ENCODE measurements around the gene MN1. TPM values are rescaled to one million over a fixed set of nuclear protein-coding genes. Genes with fewer than 3 reads are reported as not detected.

The MN1 gene
- total RNA-seq, 1 donor from 2014 or later, result 6.1 TPM

- TF ChIP-seq, protein P1, sequence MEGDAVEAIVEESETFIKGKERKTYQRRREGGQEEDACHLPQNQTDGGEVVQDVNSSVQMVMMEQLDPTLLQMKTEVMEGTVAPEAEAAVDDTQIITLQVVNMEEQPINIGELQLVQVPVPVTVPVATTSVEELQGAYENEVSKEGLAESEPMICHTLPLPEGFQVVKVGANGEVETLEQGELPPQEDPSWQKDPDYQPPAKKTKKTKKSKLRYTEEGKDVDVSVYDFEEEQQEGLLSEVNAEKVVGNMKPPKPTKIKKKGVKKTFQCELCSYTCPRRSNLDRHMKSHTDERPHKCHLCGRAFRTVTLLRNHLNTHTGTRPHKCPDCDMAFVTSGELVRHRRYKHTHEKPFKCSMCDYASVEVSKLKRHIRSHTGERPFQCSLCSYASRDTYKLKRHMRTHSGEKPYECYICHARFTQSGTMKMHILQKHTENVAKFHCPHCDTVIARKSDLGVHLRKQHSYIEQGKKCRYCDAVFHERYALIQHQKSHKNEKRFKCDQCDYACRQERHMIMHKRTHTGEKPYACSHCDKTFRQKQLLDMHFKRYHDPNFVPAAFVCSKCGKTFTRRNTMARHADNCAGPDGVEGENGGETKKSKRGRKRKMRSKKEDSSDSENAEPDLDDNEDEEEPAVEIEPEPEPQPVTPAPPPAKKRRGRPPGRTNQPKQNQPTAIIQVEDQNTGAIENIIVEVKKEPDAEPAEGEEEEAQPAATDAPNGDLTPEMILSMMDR (IDR thresholded peaks at IDR 0.05), result no peak
- Histone ChIP-seq H3K4me1 (peaks cover 32% of the 10 kb centered on the region), H3K36me3 (no peaks in the 10 kb centered on the region), H3K27ac (peak overlapping the region; percentile 76), H3K27me3 (no peaks in the 10 kb centered on the region), H3K9me3 (no peaks in the 10 kb centered on the region), H3K4me3 (peak overlapping the region; percentile 13 to 14)
- intact Hi-C loops (cut with DNase I), result no loop called here
- no peak for DNase-seq (ENCODE audit: extremely low spot score in 2 of 2)
Measured at GRCh38 chr22:27775758-27776649, 25.6 kb downstream of the MN1 start.

GRCh38 chr22:27775087-27775698, 26.4 kb downstream of the MN1 start:
- TF ChIP-seq POLR2A (IDR thresholded peaks at IDR 0.05) (no peak), POLR2AphosphoS5 (IDR thresholded peaks at IDR 0.05; ENCODE audit: insufficient read depth in 1 of 2, low read depth in 1 of 2) (no peak)
- TF ChIP-seq, protein P1 (IDR thresholded peaks at IDR 0.05), result no peak
- H3K36me3 ChIP-seq, result no peaks in the 10 kb centered on the region
- DNase-seq (ENCODE audit: extremely low spot score in 2 of 2), result no peak
- H3K4me1 ChIP-seq, result peaks cover 32% of the 10 kb centered on the region
- H3K9me3 ChIP-seq, result no peaks in the 10 kb centered on the region
- peak overlapping the region; percentile 76 for H3K27ac ChIP-seq
- no peak overlapping the region for H3K4me3 ChIP-seq
- H3K27me3 ChIP-seq, result no peaks in the 10 kb centered on the region
- intact Hi-C loops (cut with DNase I), result no loop called here

GRCh38 chr22:27774200-27774599, 27.4 kb downstream of the MN1 start:
- Histone ChIP-seq H3K9me3 (no peaks in the 10 kb centered on the region), H3K4me3 (no peak overlapping the region), H3K27ac (no peak overlapping the region), H3K27me3 (no peaks in the 10 kb centered on the region), H3K4me1 (peaks cover 32% of the 10 kb centered on the region), H3K36me3 (no peaks in the 10 kb centered on the region)
- intact Hi-C loops (cut with DNase I), result no loop called here
- TF ChIP-seq POLR2AphosphoS5 (IDR thresholded peaks at IDR 0.05; ENCODE audit: insufficient read depth in 1 of 2, low read depth in 1 of 2) (no peak), POLR2A (IDR thresholded peaks at IDR 0.05) (no peak)
- TF ChIP-seq, protein P1 (IDR thresholded peaks at IDR 0.05), result no peak
- no peak for DNase-seq (ENCODE audit: extremely low spot score in 2 of 2)

- DNase-seq (ENCODE audit: extremely low spot score in 2 of 2), result no peak
- H3K9me3 ChIP-seq, result no peaks in the 10 kb centered on the region
- intact Hi-C loops (cut with DNase I), result no loop called here
- no peak overlapping the region for H3K27ac ChIP-seq
- H3K4me1 ChIP-seq, result peaks cover 22% of the 10 kb centered on the region
- no peaks in the 10 kb centered on the region for H3K27me3 ChIP-seq
- H3K36me3 ChIP-seq, result no peaks in the 10 kb centered on the region
- no peak overlapping the region for H3K4me3 ChIP-seq
- TF ChIP-seq, protein P1 (IDR thresholded peaks at IDR 0.05), result no peak
- TF ChIP-seq POLR2A (IDR thresholded peaks at IDR 0.05) (no peak), POLR2AphosphoS5 (IDR thresholded peaks at IDR 0.05; ENCODE audit: insufficient read depth in 1 of 2, low read depth in 1 of 2) (no peak)
Measured at GRCh38 chr22:27772984-27773498, 28.5 kb downstream of the MN1 start.

All from vagina (tissue), 2 donors.